Natural killer cell (primary cell): ENCODE measurements around the gene KCNK5. TPM values are rescaled to one million over a fixed set of nuclear protein-coding genes. Genes with fewer than 3 reads are reported as not detected.

Experiments used
- ATAC-seq, 3 donors: fragments of 150-1000 bp in 2 of 3; fragments of 200-7000 bp in 1 of 3; cut with Tn5 transposase; 1 replicate in 1 of 3; 2 replicates in 2 of 3; pipeline ENCODE4 v1.10.0; 2021; ENCODE audit warnings: mild to moderate bottlenecking in 2 of 3, moderate library complexity in 2 of 3
- DNase-seq, 2 donors: peaks; one replicate each; pipeline versions ENCODE4 v3.0.0 to v3.0.0-alpha.2; 2013 to 2021; ENCODE audit warnings: mixed read lengths in 1 of 2
- H3K27ac ChIP-seq: one replicate; pipeline ENCODE4 v1.5.1; 2013; ENCODE audit warnings: mild to moderate bottlenecking, low read length
- H3K27me3 ChIP-seq: one replicate; pipeline ENCODE4 v1.6.1; 2013; ENCODE audit warnings: low read length; ENCODE audit not compliant: control insufficient read depth, insufficient read depth
- H3K36me3 ChIP-seq: one replicate; pipeline ENCODE4 v1.6.1; 2013; ENCODE audit warnings: low read length; ENCODE audit not compliant: control insufficient read depth, insufficient read depth
- H3K4me1 ChIP-seq: one replicate; pipeline ENCODE4 v1.6.1; 2013; ENCODE audit warnings: low read length; ENCODE audit not compliant: control insufficient read depth, insufficient read depth
- H3K4me3 ChIP-seq: one replicate; pipeline ENCODE4 v1.5.1; 2013; ENCODE audit warnings: low read length
- H3K9me3 ChIP-seq: one replicate; pipeline ENCODE4 v1.6.1; 2013; ENCODE audit warnings: low read length; ENCODE audit not compliant: control insufficient read depth, insufficient read depth
- H3K27ac Mint-ChIP-seq, 2 donors: one replicate each; pipeline ENCODE4 v1.8.0; 2022; ENCODE audit warnings: mild to moderate bottlenecking in 2 of 2, mixed read lengths in 2 of 2, moderate library complexity in 1 of 2
- H3K27me3 Mint-ChIP-seq, 2 donors: one replicate each; pipeline ENCODE4 v1.8.0; 2022; ENCODE audit warnings: low read depth in 2 of 2, mixed read lengths in 2 of 2
- H3K36me3 Mint-ChIP-seq: one replicate; pipeline ENCODE4 v1.8.0; 2022; ENCODE audit warnings: mixed read lengths
- H3K4me1 Mint-ChIP-seq, 2 donors: one replicate each; pipeline ENCODE4 v1.8.0; 2022; ENCODE audit warnings: mixed read lengths in 2 of 2
- H3K4me3 Mint-ChIP-seq: one replicate; pipeline ENCODE4 v1.8.0; 2022; ENCODE audit warnings: mild to moderate bottlenecking, moderate library complexity, mixed read lengths
- H3K9me3 Mint-ChIP-seq, 2 donors: one replicate each; pipeline ENCODE4 v1.8.0; 2022; ENCODE audit warnings: mixed read lengths in 2 of 2
- CTCF ChIP-seq: fragments of 200-600 bp; IDR thresholded peaks from one replicate; pipeline ENCODE4 v1.8.0; 2022; ENCODE audit warnings: antibody characterized with exemption
- WGBS: methylation state at CpG from one replicate; pipeline ENCODE4 v1.1.7; 2013; ENCODE audit warnings: missing lambda C conversion rate; ENCODE audit not compliant: insufficient coverage; 5-methylcytosine and 5-hydroxymethylcytosine counted together
- intact Hi-C: fragments of 100-400 bp; cut with micrococcal nuclease; formaldehyde crosslinking; loops from one replicate; pipeline ENCODE4 v1.14.2; 2022
- total RNA-seq, 4 donors: library from RNA; stranded (reverse); fragments of 120-200 nt in 1 of 4; gene quantifications; one replicate each; pipeline versions ENCODE4 v1.2.3 to v1.2.4, GENCODE V29; 2013 to 2022

KCNK5 gene
- total RNA-seq, 3 donors from 2014 or later (not counting 1 experiment from before 2014, with no cell fraction given): 0.16 to 0.50 TPM; not detected in 1

- Mint-ChIP-seq H3K36me3 (no peaks in the 10 kb centered on the region), H3K27ac (no peak overlapping the region), H3K4me1 (no peaks in the 10 kb centered on the region), H3K27me3 (peaks cover 10 to 12% of the 10 kb centered on the region in 2 donors), H3K4me3 (no peak overlapping the region), H3K9me3 (no peaks in the 10 kb centered on the region)
- no peak for DNase-seq
- H3K36me3 ChIP-seq: no peaks in the 10 kb centered on the region
- no peaks in the 10 kb centered on the region for H3K4me1 ChIP-seq
- WGBS: no CpG with 5 or more reads among the region's 5 CpGs
- TF ChIP-seq CTCF: no peak
- no peaks in the 10 kb centered on the region for H3K9me3 ChIP-seq
- H3K27me3 ChIP-seq: no peaks in the 10 kb centered on the region
- no peak for ATAC-seq
- H3K4me3 ChIP-seq: no peak overlapping the region
- intact Hi-C loops: no loop called here
- H3K27ac ChIP-seq: no peak overlapping the region
Measured at GRCh38 chr6:39263303-39264037, 34.2 kb upstream of the KCNK5 start.

DNA sequence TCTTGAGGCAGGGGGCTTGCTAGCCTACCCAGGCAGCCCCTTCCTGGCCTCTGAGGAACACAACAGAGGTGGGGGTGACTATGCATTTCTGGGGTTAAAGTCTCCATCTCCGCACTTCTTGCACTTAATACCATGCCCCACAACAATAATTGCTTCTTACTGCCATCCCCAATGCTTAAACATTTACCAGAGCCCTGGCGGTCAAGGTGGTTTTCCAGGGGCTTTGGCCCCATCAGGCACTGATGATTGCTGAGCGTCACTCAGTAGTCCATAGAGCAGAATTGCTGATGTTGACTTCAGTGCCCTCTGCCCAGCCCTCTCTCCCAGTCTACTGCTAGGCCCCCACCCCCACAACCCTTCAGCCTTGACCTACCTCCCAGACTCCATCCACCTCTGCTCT is 32.5 kb upstream of the KCNK5 start:
- Histone ChIP-seq H3K4me1 (no peaks in the 10 kb centered on the region), H3K36me3 (no peaks in the 10 kb centered on the region), H3K27ac (no peak overlapping the region), H3K27me3 (no peaks in the 10 kb centered on the region), H3K9me3 (no peaks in the 10 kb centered on the region), H3K4me3 (no peak overlapping the region)
- Mint-ChIP-seq H3K36me3 (no peaks in the 10 kb centered on the region), H3K9me3 (no peaks in the 10 kb centered on the region), H3K27ac (no peak overlapping the region), H3K4me1 (no peaks in the 10 kb centered on the region), H3K27me3 (peaks cover 11 to 19% of the 10 kb centered on the region in 2 donors), H3K4me3 (no peak overlapping the region)
- TF ChIP-seq CTCF: no peak
- intact Hi-C loops: no loop called here
- ATAC-seq (no peak), DNase-seq (no peak)
- WGBS: 91% methylated on average over 3 of the region's 3 CpGs

DNA sequence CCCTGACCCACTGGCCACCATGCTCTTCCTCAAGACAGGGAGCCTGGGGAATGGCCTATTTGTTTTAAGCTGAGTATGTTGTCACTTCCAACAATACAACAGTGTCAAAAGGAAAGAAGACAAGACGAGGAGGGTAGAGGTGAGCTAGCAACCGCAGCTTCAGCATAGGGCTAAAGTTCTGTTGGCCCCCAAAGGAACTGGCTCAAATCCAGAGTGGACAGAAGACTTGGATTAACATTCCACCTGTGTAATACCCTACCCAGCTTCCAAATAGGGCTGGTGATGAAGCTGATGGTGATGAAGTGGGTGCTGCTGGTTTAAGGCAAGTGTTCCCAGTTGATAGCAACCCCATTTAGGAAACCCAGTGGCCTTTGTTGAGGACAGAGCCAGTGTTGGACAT is 31.7 kb upstream of the KCNK5 start:
- no peaks in the 10 kb centered on the region for H3K4me1 Mint-ChIP-seq
- Histone ChIP-seq H3K36me3 (no peaks in the 10 kb centered on the region), H3K27ac (no peak overlapping the region), H3K4me3 (no peak overlapping the region), H3K27me3 (no peaks in the 10 kb centered on the region), H3K4me1 (no peaks in the 10 kb centered on the region), H3K9me3 (no peaks in the 10 kb centered on the region)
- DNase-seq: no peak
- no peak overlapping the region for H3K4me3 Mint-ChIP-seq
- no peaks in the 10 kb centered on the region for H3K36me3 Mint-ChIP-seq
- H3K27me3 Mint-ChIP-seq: peaks cover 10 to 19% of the 10 kb centered on the region in 2 donors
- no peak for TF ChIP-seq CTCF
- WGBS: 83% methylated on average over 2 of the region's 2 CpGs
- intact Hi-C loops: no loop called here
- H3K27ac Mint-ChIP-seq: no peak overlapping the region
- no peaks in the 10 kb centered on the region for H3K9me3 Mint-ChIP-seq
- ATAC-seq: no peak

DNA sequence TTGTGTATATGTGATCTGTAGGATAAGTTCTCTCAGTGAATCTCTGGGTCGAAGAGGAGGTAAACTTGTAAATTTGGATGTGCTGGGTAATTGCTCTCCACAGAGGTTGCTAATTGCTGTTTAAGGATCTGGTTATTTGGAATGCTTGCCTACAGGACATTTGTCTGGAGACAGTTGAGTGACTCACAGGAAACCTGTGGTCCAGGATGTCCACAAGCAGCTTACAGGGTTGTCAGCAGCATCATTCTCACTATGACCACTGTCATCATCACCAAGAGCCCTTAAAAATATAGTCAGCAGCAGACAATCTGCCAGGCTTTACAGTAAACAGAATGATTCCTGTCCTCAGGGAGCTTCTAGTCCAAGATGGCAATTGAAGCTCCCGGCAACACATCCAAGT is 31.2 kb upstream of the KCNK5 start:
- no peaks in the 10 kb centered on the region for H3K4me1 ChIP-seq
- WGBS: 90% methylated on average over 2 of the region's 2 CpGs
- Mint-ChIP-seq H3K27ac (no peak overlapping the region), H3K4me1 (no peaks in the 10 kb centered on the region), H3K4me3 (no peak overlapping the region), H3K9me3 (no peaks in the 10 kb centered on the region), H3K36me3 (no peaks in the 10 kb centered on the region), H3K27me3 (peaks cover 10 to 19% of the 10 kb centered on the region in 2 donors)
- ATAC-seq (no peak), DNase-seq (no peak)
- no peak for TF ChIP-seq CTCF
- H3K9me3 ChIP-seq: no peaks in the 10 kb centered on the region
- H3K27me3 ChIP-seq: no peaks in the 10 kb centered on the region
- H3K36me3 ChIP-seq: no peaks in the 10 kb centered on the region
- H3K4me3 ChIP-seq: no peak overlapping the region
- H3K27ac ChIP-seq: no peak overlapping the region
- intact Hi-C loops: no loop called here
